Limb (tissue), 2 donors: ENCODE results near the gene SUSD4.
A peak's percentile ranks its signal among the peaks of the same experiment; 100 is the strongest.
"Not testable (repeated sequence)": the region's sequence is repeated elsewhere in the genome, so short reads cannot be mapped to it uniquely, and the experiment has no call there.

ENCODE experiments used
- DNase-seq, 2 donors: peaks; one replicate each; pipeline ENCODE4 v3.0.0-alpha.2; 2016; ENCODE audit errors: extremely low spot score in 2 of 2

Gene SUSD4

GRCh38 chr1:223363856-223364684, at the start of gene SUSD4:
Gene SUSD4, minus strand, starts transcription at chr1:223364176. Its CDS starts 751 bp downstream, at chr1:223363425.
- peak; percentile 23 to 79 for DNase-seq

GRCh38 chr1:223413216-223413615, 49.2 kb upstream of the SUSD4 start:
- DNase-seq = no peak

DNA sequence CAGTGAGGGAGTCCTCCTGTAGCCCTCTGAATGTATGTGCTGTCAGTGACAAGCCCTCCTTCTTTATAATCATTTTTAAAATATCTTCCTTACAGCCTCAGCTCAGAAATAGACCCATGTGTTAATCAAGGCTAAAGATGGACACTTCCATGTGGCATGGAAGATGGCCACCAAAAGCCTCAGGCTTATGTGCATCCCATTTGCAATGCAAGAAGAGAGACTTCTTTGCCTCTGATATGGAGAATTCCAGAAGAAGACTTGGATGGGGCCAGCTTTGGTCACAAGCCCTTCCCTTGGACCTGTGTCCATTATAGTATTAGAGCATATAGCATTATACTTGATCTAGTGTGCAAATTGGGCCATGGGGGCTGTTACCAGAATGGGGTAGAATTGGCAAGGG, 47.7 kb upstream of the SUSD4 start:
- DNase-seq = no peak

DNA sequence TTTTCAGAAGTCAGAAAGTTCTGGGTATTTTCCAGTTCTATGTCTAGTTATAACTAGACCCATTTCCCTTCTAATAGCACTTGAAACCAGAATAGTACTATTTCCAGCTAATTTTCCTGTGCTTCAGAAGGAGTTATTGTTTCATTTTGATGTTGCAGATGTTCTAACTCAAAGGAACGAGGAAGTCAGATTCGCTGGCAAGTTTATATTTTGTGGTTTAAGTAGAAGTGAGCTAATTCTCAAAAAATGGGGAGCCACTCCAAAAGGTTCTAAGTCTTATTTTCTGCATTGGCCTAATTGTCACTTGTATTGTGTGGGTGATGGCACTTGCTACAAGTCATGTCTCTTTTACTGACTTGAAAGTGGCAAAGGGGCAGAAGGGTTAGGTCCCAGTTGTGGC, 47.3 kb upstream of the SUSD4 start:
- no peak for DNase-seq

DNA sequence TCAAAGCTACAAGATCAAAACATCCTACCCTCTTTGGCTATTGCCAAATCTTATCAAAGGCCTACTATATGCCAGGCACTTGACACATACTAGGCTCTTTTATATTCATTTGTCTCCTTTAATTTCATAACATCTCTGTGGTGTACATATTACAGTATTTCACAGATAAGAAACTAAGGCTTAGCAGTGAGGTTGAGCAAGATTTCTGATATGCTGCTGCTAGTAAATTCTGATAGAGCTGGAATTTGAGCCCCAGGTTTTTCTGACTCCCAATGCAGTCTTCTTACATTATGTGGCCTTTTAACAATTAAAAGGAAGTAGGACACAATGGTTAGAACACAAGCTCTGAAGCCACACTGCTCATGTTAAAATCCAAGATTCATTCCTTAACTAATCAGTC, 46.1 kb upstream of the SUSD4 start:
- DNase-seq = no peak

DNA sequence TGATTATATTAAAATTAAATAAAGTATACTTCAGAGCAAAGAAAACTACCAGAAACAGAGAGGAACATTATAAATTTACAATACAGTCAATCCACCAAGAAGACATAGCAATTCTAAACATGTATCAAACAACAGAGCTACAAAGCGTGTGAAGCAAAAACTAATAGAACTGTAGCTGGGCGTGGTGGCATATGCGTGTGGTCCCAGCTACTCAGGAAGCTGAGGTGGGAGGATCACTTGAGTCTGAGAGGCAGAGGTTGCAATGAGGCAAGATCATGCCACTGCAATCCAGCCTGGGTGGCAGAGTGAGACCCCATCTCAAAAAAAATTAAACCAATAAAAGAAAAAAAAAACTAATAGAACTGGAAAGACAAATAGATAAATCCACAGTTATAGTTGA, 41.5 kb upstream of the SUSD4 start:
- no peak for DNase-seq

DNA sequence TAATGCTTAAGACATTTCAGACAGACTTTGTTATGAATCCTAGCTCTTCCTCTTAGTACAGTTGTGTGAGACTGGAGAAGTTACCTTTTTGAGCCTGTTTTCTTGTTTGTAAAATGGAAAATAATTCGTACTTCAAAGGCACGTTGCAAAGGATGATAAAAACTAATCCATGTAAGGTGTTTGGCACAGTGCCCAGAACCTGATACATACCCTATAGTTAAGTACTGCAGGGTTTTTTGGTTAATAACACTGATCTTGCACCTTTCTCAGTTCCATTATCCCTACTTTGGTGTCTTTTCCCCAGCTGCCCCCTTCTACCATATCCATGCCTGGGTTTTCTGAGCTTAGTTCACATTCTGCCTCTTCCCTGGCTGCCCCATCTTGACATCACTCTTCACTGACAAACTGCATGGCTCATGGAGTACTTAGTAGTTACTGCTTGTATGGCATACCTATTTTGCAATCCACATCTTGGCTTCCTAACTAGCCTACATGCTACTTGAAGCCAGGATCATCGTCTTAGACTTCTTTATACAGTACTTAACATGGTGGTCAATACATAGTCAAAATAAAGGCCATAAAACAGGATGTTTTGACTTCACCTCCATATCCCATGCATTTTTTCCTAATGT, 39.3 kb upstream of the SUSD4 start:
- DNase-seq = no peak

DNA sequence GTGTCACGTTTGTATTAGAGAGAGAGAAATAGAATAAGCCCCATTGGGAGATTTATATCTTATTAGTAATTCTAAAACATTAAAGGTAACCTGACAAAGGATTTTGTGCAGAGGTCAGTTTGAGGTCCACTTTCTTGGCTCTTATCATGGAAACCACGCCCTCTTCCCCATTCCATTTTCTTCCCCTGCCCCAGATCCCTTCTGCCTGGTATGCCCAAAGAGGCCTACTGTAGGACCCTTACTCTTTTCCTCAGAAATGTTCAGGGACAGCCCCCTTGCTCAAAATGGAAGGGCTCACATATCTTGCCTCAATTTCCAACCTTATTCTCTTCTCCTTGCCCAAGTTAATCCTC, 38.8 kb upstream of the SUSD4 start:
- DNase-seq = no peak

DNA sequence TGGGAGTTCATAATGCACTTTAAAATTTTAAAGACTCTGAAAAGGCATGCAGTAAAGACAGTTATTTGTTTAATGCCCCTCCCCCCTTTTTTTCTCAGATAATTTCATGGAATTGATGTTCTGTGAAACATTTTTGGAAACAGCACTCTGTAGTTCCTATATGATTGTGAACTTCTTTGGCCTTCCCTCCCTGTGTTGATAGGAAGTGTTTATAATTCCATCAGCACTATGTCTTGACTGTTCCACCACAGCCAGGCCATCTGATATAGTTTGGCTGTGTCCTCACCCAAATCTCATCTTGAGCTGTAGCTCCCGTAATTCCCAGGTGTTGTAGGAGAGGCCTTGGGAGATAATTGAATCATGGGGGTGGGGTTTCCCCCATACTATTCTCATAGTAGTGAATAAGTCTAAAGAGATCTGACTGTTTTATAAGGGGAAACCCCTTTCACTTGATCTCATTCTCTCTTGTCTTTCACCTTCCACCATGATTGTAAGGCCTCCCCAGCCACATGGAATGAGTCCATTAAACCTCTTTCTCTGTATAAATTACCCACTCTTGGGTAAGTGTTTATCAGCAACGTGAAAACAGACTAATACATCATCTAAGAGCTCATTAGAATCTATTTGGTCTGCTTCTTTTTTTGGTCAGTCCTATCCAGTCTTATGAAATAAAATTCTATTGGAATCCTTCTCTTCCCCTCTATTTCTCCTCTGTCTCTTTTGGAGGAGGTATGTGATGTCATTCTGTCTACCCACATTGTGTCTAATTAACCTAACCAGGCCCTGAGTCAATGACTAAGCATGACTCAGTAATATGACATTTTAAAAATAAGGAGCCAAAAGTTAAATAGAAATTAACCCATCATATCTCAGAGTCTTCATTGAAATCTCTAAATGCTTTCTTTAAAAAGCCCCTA, 38.2 kb upstream of the SUSD4 start:
- DNase-seq = no peak

- DNase-seq = not testable (repeated sequence)
These were observed 35.4 kb upstream of the SUSD4 start for GRCh38 chr1:223399393-223399792.

DNA sequence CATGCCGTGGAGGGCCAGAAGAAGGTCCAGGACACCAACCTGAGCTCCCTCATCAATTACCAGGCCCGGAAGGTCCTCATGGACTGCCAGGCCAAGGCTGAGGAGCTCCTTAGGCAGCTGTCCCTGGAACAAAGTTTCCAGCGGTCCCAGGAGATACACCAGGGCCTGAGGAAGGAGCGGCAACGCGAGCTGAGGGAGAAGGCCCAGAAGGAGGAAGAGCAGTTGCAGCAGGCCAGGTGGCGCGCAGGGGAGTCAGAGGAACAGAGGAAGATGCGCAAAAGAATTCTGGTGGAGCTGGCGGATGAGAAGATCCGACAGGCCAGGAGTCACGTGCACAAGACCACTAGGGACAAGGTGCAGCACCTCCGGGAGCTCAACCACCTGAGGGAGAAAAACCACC, 30.7 kb upstream of the SUSD4 start:
- no peak for DNase-seq

DNA sequence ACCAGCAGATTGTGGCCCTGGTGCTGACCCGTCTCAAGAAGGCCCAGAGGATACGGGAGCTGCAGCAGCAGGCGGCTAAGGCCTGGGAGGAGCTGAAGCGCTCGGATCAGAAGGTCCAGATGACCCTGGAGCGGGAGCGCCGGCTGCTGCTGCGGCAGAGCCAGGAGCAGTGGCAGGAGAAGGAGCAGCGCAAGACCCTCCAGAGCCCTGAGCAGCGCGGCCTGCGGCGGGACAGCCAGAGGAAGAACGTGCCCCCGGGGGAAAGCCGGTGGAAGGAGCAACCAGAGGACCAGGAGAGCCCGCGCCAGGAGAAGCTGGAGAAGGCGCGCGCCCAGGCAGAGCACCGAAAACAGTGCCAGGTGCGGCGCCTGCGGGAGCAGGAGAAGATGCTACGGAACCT, 30.3 kb upstream of the SUSD4 start:
- no peak for DNase-seq

GRCh38 chr1:223393275-223394214, 29.6 kb upstream of the SUSD4 start, which contains the start of gene CCDC185:
Gene CCDC185, plus strand, starts transcription at chr1:223393415. Its CDS starts 61 bp downstream, at chr1:223393476.
- DNase-seq = peak in 1 of 2 donors; percentile 40

DNA sequence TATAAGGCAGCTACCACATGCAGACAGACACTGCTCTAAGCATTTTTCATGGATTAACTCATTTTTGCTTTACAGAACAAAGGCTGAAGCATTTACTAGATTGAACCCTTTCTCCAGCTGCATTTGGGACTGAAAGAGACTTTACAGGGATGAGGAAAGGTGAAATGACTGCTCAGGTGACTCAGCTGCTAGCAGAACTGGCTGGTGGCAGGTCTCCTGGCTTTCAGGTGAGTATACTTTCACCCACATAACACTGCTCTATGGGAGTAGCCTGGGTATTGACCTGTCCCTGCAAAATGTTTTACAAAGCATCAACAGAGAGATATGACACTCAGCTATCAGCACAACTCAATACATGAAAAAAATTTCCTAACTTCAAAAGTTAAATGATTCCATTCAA, 26.6 kb upstream of the SUSD4 start:
- DNase-seq = no peak

GRCh38 chr1:223386013-223386412, 22.0 kb upstream of the SUSD4 start:
- DNase-seq = no peak

GRCh38 chr1:223378754-223379153, 14.8 kb upstream of the SUSD4 start:
- no peak for DNase-seq

GRCh38 chr1:223374064-223374610, 10.2 kb upstream of the SUSD4 start:
- DNase-seq = no peak

- DNase-seq = peak in 1 of 2 donors; percentile 45
These were observed 858 bp upstream of the SUSD4 start for GRCh38 chr1:223364685-223365382.

GRCh38 chr1:223363057-223363855, 720 bp downstream of the SUSD4 start:
- peak in 1 of 2 donors; percentile 71 for DNase-seq
